GM19035 (cell line): ENCODE results near the gene HSPA1A.
"Not testable (repeated sequence)": the region's sequence is repeated elsewhere in the genome, so short reads cannot be mapped to it uniquely, and the experiment has no call there.

ENCODE experiments used
- ATAC-seq: cut with Tn5 transposase; IDR thresholded peaks from one replicate; pipeline ENCODE4 v1.9.1; 2021; ENCODE audit not compliant: unreplicated experiment

The HSPA1A gene

DNA sequence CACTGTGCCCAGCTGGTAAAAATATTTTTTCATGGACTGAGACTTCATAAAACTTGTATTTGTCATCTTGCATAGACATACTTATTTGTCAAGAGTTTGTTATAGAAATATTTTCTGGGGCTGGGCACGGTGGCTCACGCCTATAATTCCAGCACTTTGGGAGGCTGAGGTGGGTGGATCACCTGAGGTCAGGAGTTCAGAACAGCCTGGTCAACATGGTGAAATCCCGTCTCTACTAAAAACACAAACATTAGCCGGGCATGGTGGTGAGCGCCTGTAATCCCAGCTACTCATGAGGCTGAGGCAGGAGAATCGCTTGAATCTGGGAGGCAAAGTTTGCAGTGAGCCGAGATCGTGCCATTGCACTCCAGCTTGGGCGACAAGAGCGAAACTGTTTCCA lies 6.7 kb upstream of the HSPA1A start:
- not testable (repeated sequence) for ATAC-seq

GRCh38 chr6:31811645-31812044 lies 3.7 kb upstream of the HSPA1A start:
- ATAC-seq: no peak

DNA sequence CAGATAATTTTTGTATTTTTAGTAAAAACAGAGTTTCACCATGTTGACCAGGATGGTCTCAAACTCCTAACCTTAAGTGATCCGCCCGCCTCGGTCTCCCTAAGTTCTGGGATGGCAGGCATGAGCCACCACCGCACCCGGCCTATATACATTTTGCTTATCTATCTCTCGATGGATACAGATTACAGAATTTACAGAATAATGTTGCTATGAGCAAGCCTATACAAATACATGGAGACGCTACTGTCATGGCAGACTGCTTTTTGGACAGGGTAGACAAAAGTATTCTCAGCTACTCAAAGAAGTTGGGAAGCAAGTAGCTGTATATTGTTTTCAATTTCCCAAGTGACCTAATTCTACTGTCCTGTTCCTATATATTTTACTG lies 1.9 kb upstream of the HSPA1A start:
- ATAC-seq: no peak

DNA sequence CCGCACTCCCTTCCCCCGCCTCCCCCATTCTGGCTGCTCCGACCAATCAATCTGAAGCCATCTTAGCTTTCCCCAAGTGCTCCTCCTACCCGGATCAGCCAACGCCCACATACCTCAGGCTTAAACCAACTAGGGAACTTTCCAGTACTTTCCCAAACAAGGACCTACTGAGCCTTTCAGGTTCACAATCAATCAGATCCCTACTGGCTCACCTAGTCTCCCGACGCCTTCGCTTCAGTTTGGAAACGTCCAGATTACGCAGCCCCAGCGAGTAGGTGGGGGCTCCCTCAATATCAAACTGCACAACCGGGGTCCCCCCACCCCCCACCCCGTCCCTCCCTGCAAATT lies 692 bp upstream of the HSPA1A start:
- no peak for ATAC-seq

DNA sequence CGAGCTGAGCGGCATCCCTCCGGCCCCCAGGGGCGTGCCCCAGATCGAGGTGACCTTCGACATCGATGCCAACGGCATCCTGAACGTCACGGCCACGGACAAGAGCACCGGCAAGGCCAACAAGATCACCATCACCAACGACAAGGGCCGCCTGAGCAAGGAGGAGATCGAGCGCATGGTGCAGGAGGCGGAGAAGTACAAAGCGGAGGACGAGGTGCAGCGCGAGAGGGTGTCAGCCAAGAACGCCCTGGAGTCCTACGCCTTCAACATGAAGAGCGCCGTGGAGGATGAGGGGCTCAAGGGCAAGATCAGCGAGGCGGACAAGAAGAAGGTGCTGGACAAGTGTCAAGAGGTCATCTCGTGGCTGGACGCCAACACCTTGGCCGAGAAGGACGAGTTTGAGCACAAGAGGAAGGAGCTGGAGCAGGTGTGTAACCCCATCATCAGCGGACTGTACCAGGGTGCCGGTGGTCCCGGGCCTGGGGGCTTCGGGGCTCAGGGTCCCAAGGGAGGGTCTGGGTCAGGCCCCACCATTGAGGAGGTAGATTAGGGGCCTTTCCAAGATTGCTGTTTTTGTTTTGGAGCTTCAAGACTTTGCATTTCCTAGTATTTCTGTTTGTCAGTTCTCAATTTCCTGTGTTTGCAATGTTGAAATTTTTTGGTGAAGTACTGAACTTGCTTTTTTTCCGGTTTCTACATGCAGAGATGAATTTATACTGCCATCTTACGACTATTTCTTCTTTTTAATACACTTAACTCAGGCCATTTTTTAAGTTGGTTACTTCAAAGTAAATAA lies 2.0 kb downstream of the HSPA1A start:
- not testable (repeated sequence) for ATAC-seq

DNA sequence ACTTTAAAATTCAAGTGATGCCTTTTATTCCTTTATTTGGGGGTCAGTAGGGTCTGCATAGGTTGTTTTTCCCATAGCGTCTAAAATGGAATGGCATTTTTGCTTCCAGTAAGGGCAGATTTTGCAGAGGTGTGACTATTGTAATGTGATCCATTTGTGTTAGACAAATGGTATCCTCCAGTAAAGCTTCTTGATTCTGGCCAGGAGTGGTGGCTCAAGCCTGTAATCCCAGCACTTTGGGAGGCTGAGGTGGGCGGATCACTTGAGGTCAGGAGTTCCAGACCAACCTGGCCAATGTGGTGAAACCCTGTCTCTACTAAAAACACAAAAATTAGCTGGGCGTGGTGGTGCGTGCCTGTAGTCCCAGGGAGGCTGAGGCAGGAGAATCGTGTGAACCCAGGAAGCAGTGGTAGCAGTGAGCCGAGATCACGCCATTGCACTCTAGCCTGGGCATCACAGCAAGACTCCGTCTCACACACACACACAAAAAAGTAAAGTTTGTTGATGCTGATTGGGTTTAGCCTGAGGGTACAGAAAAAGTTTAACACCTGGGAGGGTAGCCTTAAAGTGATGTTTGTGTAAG lies 2.7 kb downstream of the HSPA1A start:
- not testable (repeated sequence) for ATAC-seq

GRCh38 chr6:31819871-31820299 lies 4.5 kb downstream of the HSPA1A start:
- ATAC-seq: no peak

DNA sequence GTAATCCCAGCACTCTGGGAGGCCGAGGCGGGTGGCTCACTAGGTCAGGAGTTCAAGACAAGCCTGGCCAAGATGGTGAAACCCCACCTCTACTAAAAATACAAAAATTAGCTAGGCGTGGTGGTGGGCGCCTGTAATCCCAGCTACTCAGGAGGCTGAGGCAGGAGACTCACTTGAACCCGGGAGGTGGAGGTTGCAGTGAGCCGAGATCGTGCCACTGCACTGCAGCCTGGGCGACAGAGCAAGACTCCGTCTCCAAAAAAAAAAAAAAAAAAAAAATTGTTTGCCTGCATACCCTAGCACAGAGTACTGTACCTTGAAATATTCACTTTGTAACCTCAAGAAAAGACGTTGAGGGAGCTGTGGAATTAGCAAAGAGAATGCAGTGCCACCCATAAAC lies 5.1 kb downstream of the HSPA1A start:
- ATAC-seq: not testable (repeated sequence)

DNA sequence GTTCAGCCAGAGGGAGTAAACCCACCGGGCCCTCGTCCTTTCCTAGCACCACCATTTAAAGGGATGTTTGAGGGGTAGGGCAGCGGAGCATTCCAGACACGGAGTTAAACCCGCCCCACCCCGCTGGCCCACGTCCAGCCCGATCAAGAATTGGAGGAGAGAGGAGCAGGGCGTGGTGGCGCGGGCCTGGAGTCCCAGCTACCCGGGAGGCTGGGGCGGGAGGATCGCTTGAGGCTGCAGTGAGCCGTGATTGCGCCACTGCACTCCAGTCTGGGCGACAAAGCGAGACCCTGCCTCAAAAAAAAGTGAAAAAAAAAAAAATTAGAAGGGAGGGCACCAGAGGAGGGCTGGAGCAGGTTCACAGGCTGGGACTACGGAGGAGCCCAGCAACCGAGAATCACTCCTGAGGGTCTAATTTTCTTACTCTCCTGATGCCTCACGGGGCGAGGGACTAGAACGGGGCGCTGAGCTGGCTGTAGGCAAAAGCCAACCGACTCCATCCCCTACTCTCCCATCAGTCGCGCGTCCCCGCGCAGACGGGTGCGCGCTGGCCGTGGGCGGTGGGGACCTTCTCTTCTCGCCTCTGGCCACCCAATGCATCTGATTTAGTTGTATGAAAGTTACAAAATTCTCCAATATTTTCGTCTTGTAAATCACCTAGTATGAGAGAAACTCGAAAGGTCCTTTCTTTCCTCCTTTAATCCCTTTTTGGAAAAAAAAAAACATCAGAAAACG lies 6.1 kb downstream of the HSPA1A start:
- ATAC-seq: peak; percentile 46

DNA sequence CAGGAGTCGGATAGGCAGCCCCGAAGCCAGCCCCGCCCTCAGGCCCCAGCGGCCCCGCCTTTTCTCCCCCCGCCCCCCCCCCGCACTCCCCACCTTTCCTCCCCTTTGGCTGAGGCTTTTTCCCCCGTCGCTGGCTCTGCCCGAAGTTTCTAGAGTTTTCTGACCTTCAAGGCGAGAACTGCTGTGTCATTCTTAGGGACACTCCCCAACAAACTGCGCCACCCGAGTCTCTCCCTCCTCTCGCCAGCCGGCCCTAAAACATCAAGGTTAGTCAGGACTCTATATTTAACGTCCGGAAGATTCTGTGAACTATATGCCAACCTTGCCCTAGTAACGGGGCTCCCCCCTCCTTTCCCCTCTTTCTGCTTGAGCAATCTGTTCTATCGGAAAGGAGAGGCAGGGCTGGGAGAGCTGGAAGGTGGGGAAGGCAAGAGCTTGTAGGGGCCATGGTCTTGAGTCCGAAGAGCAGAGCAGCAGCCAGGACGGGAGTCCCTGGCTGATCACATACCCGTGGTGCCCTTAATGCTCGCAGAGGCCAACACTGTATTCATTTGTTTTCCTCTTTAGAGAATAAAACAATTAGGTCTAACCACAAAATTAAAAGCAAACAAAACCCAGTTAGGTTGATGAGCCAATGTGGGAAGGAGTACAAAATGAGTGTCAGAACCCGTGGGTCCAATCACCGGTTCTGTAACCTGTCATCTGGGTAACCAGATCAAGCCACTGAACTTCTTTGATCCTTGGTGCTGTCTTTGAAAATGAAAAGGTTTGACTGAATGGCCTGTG lies 6.9 kb downstream of the HSPA1A start:
- ATAC-seq: peak; percentile 48

DNA sequence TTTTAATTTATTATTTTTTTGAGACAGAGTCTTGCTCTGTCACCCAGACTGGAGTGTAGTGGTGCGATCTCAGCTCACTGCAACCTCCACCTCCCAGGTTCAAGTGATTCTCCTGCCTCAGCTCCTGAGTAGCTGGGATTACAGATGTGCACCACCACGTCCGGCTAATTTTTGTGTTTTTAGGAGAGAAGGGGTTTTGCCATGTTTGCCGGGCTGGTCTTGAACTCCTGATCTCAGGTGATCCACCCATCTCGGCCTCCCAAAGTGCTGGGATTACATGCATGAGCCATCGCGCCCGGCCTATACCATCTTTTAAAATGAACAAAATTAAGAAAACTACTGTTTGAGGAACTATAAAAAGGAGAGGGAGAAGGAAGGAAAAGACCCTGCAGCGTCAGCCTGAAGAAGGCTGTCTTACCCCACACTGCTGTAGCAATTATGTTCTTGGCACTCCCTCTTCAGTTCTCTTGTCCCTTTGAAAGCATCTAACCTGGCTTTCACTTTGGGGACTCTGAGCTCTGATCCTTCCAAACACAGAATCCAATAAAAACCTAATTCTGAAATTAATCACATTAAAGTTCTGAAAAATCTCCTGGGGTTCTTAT lies 8.4 kb downstream of the HSPA1A start:
- not testable (repeated sequence) for ATAC-seq

DNA sequence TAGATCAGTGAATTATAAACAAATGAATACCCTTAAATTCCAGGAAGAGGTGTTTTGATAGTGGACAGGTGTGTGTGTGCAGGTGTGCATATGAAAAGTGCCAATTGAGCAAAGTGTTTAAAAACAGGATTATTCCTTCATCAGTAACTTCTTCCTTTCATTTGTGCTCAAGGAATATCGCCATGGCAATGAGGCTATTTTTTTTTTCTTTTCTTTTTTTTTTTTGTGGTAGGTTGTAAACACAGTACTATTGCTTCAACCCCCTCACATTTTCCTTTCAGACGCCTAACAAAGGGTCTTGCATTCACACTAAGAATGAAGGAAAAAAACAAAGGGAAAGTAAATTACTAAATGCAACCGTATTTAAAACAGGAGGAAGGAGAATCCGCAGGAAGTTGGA lies 10.2 kb downstream of the HSPA1A start:
- ATAC-seq: no peak

GRCh38 chr6:31826793-31827285 lies 11.5 kb downstream of the HSPA1A start:
- ATAC-seq: no peak

- ATAC-seq: peak; percentile 67
These were observed 12.1 kb downstream of the HSPA1A start, which contains the start of gene HSPA1B for GRCh38 chr6:31827286-31828079. Gene HSPA1B, plus strand, starts transcription at chr6:31827738. Its CDS starts 213 bp downstream, at chr6:31827951.

DNA sequence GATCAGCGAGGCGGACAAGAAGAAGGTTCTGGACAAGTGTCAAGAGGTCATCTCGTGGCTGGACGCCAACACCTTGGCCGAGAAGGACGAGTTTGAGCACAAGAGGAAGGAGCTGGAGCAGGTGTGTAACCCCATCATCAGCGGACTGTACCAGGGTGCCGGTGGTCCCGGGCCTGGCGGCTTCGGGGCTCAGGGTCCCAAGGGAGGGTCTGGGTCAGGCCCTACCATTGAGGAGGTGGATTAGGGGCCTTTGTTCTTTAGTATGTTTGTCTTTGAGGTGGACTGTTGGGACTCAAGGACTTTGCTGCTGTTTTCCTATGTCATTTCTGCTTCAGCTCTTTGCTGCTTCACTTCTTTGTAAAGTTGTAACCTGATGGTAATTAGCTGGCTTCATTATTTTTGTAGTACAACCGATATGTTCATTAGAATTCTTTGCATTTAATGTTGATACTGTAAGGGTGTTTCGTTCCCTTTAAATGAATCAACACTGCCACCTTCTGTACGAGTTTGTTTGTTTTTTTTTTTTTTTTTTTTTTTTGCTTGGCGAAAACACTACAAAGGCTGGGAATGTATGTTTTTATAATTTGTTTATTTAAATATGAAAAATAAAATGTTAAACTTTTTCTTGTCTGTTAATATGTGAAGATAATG lies 14.4 kb downstream of the HSPA1A start:
- ATAC-seq: no peak

DNA sequence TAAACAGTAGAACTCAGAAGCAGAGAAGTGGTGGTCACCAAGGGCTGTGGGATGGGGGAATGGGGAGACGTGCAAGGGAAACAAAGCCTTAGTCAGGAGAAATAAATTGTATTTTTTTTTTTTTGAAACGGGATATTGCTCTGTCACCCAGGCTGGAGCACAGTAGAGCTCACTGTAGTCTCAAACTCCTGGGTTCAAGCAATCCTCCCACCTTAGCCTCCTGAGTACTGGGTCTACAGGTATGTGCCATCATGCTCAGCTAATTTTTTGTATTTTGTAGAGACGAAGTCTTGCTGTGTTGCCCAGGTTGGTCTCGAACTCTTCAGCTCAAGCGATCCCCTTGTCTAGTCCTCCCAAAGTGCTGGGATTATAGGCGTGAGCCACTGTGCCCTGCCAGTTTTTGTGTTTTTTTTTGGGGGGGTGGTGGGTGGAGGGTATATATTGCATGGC lies 15.6 kb downstream of the HSPA1A start:
- ATAC-seq: no peak

- ATAC-seq: no peak
These were observed 16.2 kb downstream of the HSPA1A start for GRCh38 chr6:31831350-31832215.
